ENCODE results near the gene DGLUCY.

The DGLUCY gene

GRCh38 chr14:91273885-91274273, 160.0 kb downstream of the DGLUCY start:
- no peak overlapping the region for H3K4me3 ChIP-seq (replicated peaks; ENCODE audit: low read depth, low read length)
- TF ChIP-seq CTCF (IDR thresholded peaks at IDR 0.05; ENCODE audit: low read depth, low read length, missing control alignments), result no peak

GRCh38 chr14:91274796-91275195, 160.9 kb downstream of the DGLUCY start:
- DNase-seq (ENCODE audit: extremely low read depth, low read depth), result no peak
- no peak overlapping the region for H3K4me3 ChIP-seq (replicated peaks; ENCODE audit: low read depth, low read length)
- TF ChIP-seq CTCF (IDR thresholded peaks at IDR 0.05; ENCODE audit: low read depth, low read length, missing control alignments), result no peak

More at GRCh38 chr14:91273885-91274273, 160.0 kb downstream of the DGLUCY start:
- no peak for DNase-seq (ENCODE audit: extremely low read depth, low read depth)

All from HFF-Myc (cell line).